Stimulated activated effector memory CD8-positive, alpha-beta T cell treated with anti-CD3 and anti-CD28 coated beads, Interleukin-12 subunit alpha, Interleukin-12 subunit beta, amount 100 ng/mL, for 72 hours (primary cell): ENCODE data around the gene CD3E.

Experiments
- ATAC-seq: fragments of 150-1000 bp; cut with Tn5 transposase; 2 replicates; pipeline ENCODE4 v1.10.0; 2021
- DNase-seq, 2 donors: peaks; one replicate each; pipeline ENCODE4 v3.0.0; 2021 to 2022; ENCODE audit warnings: low spot score in 2 of 2
- H3K27ac Mint-ChIP-seq: one replicate; pipeline ENCODE4 v1.8.0; 2022; ENCODE audit warnings: mild to moderate bottlenecking, mixed read lengths
- H3K36me3 Mint-ChIP-seq: one replicate; pipeline ENCODE4 v1.8.0; 2022; ENCODE audit warnings: mild to moderate bottlenecking, mixed read lengths
- H3K4me1 Mint-ChIP-seq: one replicate; pipeline ENCODE4 v1.8.0; 2022; ENCODE audit warnings: mixed read lengths
- H3K4me3 Mint-ChIP-seq: one replicate; pipeline ENCODE4 v1.8.0; 2022; ENCODE audit warnings: mild to moderate bottlenecking, mixed read lengths
- H3K9me3 Mint-ChIP-seq: one replicate; pipeline ENCODE4 v1.8.0; 2022; ENCODE audit warnings: mixed read lengths

CD3E gene

GRCh38 chr11:118304568-118305248, at the start of gene CD3E:
TSS of gene CD3E (plus strand) at chr11:118304730. CDS start at chr11:118304953, 223 bp downstream.
- DNase-seq (peak in 1 of 2 donors; percentile 80), ATAC-seq (peak; percentile 87)
- Mint-ChIP-seq H3K27ac (peak within 1 kb of the TSS; percentile 99), H3K36me3 (peaks cover 58% of the 10 kb centered on the region), H3K4me1 (peaks cover 49% of the 10 kb centered on the region), H3K9me3 (no peaks in the 10 kb centered on the region), H3K4me3 (peak within 1 kb of the TSS; percentile 90)

- Mint-ChIP-seq H3K27ac (no peak overlapping the region), H3K4me3 (no peak overlapping the region), H3K9me3 (no peaks in the 10 kb centered on the region), H3K4me1 (peaks cover 28% of the 10 kb centered on the region), H3K36me3 (no peaks in the 10 kb centered on the region)
- ATAC-seq (peak; percentile 48), DNase-seq (no peak)
These were observed 46.1 kb upstream of the CD3E start for GRCh38 chr11:118258410-118258809.

- no peak overlapping the region for H3K27ac Mint-ChIP-seq
These were observed 45.4 kb upstream of the CD3E start for GRCh38 chr11:118259138-118259537.

GRCh38 chr11:118260353-118260752, 44.2 kb upstream of the CD3E start:
- H3K36me3 Mint-ChIP-seq: peaks cover 6% of the 10 kb centered on the region
- ATAC-seq: peak; percentile 65
- H3K4me3 Mint-ChIP-seq: no peak overlapping the region
- H3K4me1 Mint-ChIP-seq: peaks cover 38% of the 10 kb centered on the region
- H3K9me3 Mint-ChIP-seq: no peaks in the 10 kb centered on the region
- H3K27ac Mint-ChIP-seq: no peak overlapping the region
- no peak for DNase-seq

More at GRCh38 chr11:118259138-118259537, 45.4 kb upstream of the CD3E start:
- Mint-ChIP-seq H3K4me1 (peaks cover 33% of the 10 kb centered on the region), H3K4me3 (no peak overlapping the region), H3K9me3 (no peaks in the 10 kb centered on the region), H3K36me3 (peaks cover 2% of the 10 kb centered on the region)
- no peak for DNase-seq
- no peak for ATAC-seq

- H3K4me3 Mint-ChIP-seq: peak overlapping the region; percentile 73
- H3K36me3 Mint-ChIP-seq: peaks cover 6% of the 10 kb centered on the region
- H3K27ac Mint-ChIP-seq: no peak overlapping the region
- H3K9me3 Mint-ChIP-seq: no peaks in the 10 kb centered on the region
- ATAC-seq (no peak), DNase-seq (no peak)
- peaks cover 38% of the 10 kb centered on the region for H3K4me1 Mint-ChIP-seq
These were observed 41.4 kb upstream of the CD3E start for GRCh38 chr11:118263112-118263511.

- no peak for DNase-seq
- peak within 1 kb of the TSS; percentile 73 for H3K4me3 Mint-ChIP-seq
- H3K27ac Mint-ChIP-seq: peak within 1 kb of the TSS; percentile 81
- peaks cover 38% of the 10 kb centered on the region for H3K4me1 Mint-ChIP-seq
- ATAC-seq: peak; percentile 46
- no peaks in the 10 kb centered on the region for H3K9me3 Mint-ChIP-seq
- peaks cover 6% of the 10 kb centered on the region for H3K36me3 Mint-ChIP-seq
These were observed 40.6 kb upstream of the CD3E start, which contains the start of gene MPZL2 for GRCh38 chr11:118263695-118264568. TSS of gene MPZL2 (minus strand) at chr11:118264297. CDS start at chr11:118264153, 144 bp downstream.

GRCh38 chr11:118264569-118265465, 39.7 kb upstream of the CD3E start:
- Mint-ChIP-seq H3K4me3 (peak overlapping the region; percentile 73), H3K9me3 (no peaks in the 10 kb centered on the region), H3K36me3 (peaks cover 6% of the 10 kb centered on the region), H3K27ac (peak overlapping the region; percentile 81), H3K4me1 (peaks cover 32% of the 10 kb centered on the region)
- DNase-seq (no peak), ATAC-seq (no peak)

GRCh38 chr11:118265954-118266353, 38.6 kb upstream of the CD3E start:
- no peak overlapping the region for H3K4me3 Mint-ChIP-seq
- peaks cover 24% of the 10 kb centered on the region for H3K4me1 Mint-ChIP-seq
- DNase-seq (no peak), ATAC-seq (no peak)
- peak overlapping the region; percentile 3 for H3K27ac Mint-ChIP-seq
- H3K36me3 Mint-ChIP-seq: peaks cover 6% of the 10 kb centered on the region
- H3K9me3 Mint-ChIP-seq: no peaks in the 10 kb centered on the region

- DNase-seq: no peak
- H3K4me1 Mint-ChIP-seq: peaks cover 19% of the 10 kb centered on the region
- ATAC-seq: no peak
- H3K4me3 Mint-ChIP-seq: no peak overlapping the region
- H3K36me3 Mint-ChIP-seq: peaks cover 6% of the 10 kb centered on the region
- H3K9me3 Mint-ChIP-seq: no peaks in the 10 kb centered on the region
- H3K27ac Mint-ChIP-seq: no peak overlapping the region
These were observed 37.0 kb upstream of the CD3E start for GRCh38 chr11:118267486-118267885.

- peaks cover 18% of the 10 kb centered on the region for H3K4me1 Mint-ChIP-seq
These were observed 32.5 kb upstream of the CD3E start for GRCh38 chr11:118272001-118272400.

GRCh38 chr11:118274186-118274585, 30.3 kb upstream of the CD3E start:
- no peaks in the 10 kb centered on the region for H3K36me3 Mint-ChIP-seq
- H3K27ac Mint-ChIP-seq: no peak overlapping the region
- peaks cover 24% of the 10 kb centered on the region for H3K4me1 Mint-ChIP-seq
- no peak for ATAC-seq
- H3K9me3 Mint-ChIP-seq: no peaks in the 10 kb centered on the region
- H3K4me3 Mint-ChIP-seq: no peak overlapping the region
- no peak for DNase-seq

More at GRCh38 chr11:118272001-118272400, 32.5 kb upstream of the CD3E start:
- H3K36me3 Mint-ChIP-seq: no peaks in the 10 kb centered on the region
- DNase-seq: no peak
- no peak overlapping the region for H3K4me3 Mint-ChIP-seq
- H3K27ac Mint-ChIP-seq: no peak overlapping the region
- no peaks in the 10 kb centered on the region for H3K9me3 Mint-ChIP-seq
- ATAC-seq: no peak

GRCh38 chr11:118275176-118275575, 29.4 kb upstream of the CD3E start:
- DNase-seq (no peak), ATAC-seq (no peak)
- Mint-ChIP-seq H3K4me3 (no peak overlapping the region), H3K27ac (no peak overlapping the region), H3K4me1 (peaks cover 24% of the 10 kb centered on the region), H3K9me3 (no peaks in the 10 kb centered on the region), H3K36me3 (no peaks in the 10 kb centered on the region)

- H3K4me1 Mint-ChIP-seq: peaks cover 29% of the 10 kb centered on the region
- H3K27ac Mint-ChIP-seq: no peak overlapping the region
- no peak for DNase-seq
- no peak overlapping the region for H3K4me3 Mint-ChIP-seq
- H3K36me3 Mint-ChIP-seq: no peaks in the 10 kb centered on the region
- no peaks in the 10 kb centered on the region for H3K9me3 Mint-ChIP-seq
- no peak for ATAC-seq
These were observed 28.1 kb upstream of the CD3E start for GRCh38 chr11:118276422-118276821.

GRCh38 chr11:118277312-118277711, 27.2 kb upstream of the CD3E start:
- ATAC-seq: peak; percentile 82
- peaks cover 38% of the 10 kb centered on the region for H3K4me1 Mint-ChIP-seq
- no peak overlapping the region for H3K27ac Mint-ChIP-seq
- no peak overlapping the region for H3K4me3 Mint-ChIP-seq
- H3K9me3 Mint-ChIP-seq: no peaks in the 10 kb centered on the region
- no peaks in the 10 kb centered on the region for H3K36me3 Mint-ChIP-seq
- no peak for DNase-seq

GRCh38 chr11:118281284-118281683, 23.2 kb upstream of the CD3E start:
- Mint-ChIP-seq H3K4me1 (peaks cover 39% of the 10 kb centered on the region), H3K9me3 (no peaks in the 10 kb centered on the region), H3K4me3 (no peak overlapping the region), H3K27ac (peak overlapping the region; percentile 63), H3K36me3 (no peaks in the 10 kb centered on the region)
- DNase-seq (no peak), ATAC-seq (peak; percentile 37)
